Measurements from ENCODE around the gene OR2G6.
"Not testable (repeated sequence)": the region's sequence is repeated elsewhere in the genome, so short reads cannot be mapped to it uniquely, and the experiment has no call there.

The OR2G6 gene

GRCh38 chr1:248507773-248508172, at the start of gene OR2G6:
Gene OR2G6, plus strand, starts transcription at chr1:248508073. Its CDS starts 13,574 bp downstream, at chr1:248521647.
- not testable (repeated sequence) for DNase-seq

- DNase-seq: not testable (repeated sequence)
Observed at GRCh38 chr1:248459117-248459516, 48.8 kb upstream of the OR2G6 start.

- DNase-seq: no peak
Observed at GRCh38 chr1:248471154-248471553, 36.7 kb upstream of the OR2G6 start.

- not testable (repeated sequence) for DNase-seq
Observed at GRCh38 chr1:248472111-248472510, 35.8 kb upstream of the OR2G6 start.

- not testable (repeated sequence) for DNase-seq
Observed at GRCh38 chr1:248473051-248473450, 34.8 kb upstream of the OR2G6 start, which contains the start of gene OR2T3. Gene OR2T3, plus strand, starts transcription at chr1:248473351. Its CDS starts 0 bp downstream, at chr1:248473351.

GRCh38 chr1:248475660-248476059, 32.2 kb upstream of the OR2G6 start:
- DNase-seq: not testable (repeated sequence)

- DNase-seq: peak; percentile 32
Observed at GRCh38 chr1:248481686-248482579, 25.9 kb upstream of the OR2G6 start.

GRCh38 chr1:248488289-248488688, 19.6 kb upstream of the OR2G6 start, which contains the start of gene OR2T5:
Gene OR2T5, plus strand, starts transcription at chr1:248488589. Its CDS starts 0 bp downstream, at chr1:248488589.
- not testable (repeated sequence) for DNase-seq

GRCh38 chr1:248496661-248497060, 11.2 kb upstream of the OR2G6 start:
- not testable (repeated sequence) for DNase-seq

- DNase-seq: not testable (repeated sequence)
Observed at GRCh38 chr1:248500305-248501035, 7.4 kb upstream of the OR2G6 start.

GRCh38 chr1:248510217-248510616, 2.3 kb downstream of the OR2G6 start:
- DNase-seq: not testable (repeated sequence)

GRCh38 chr1:248521856-248522255, 14.0 kb downstream of the OR2G6 start:
- DNase-seq: no peak

GRCh38 chr1:248537449-248537848, 29.6 kb downstream of the OR2G6 start:
- not testable (repeated sequence) for DNase-seq

GRCh38 chr1:248547383-248547782, 39.5 kb downstream of the OR2G6 start:
- not testable (repeated sequence) for DNase-seq

- not testable (repeated sequence) for DNase-seq
Observed at GRCh38 chr1:248551027-248551426, 43.2 kb downstream of the OR2G6 start.

- not testable (repeated sequence) for DNase-seq
Observed at GRCh38 chr1:248562672-248563071, 54.8 kb downstream of the OR2G6 start, which contains the start of gene OR2T29. Gene OR2T29, minus strand, starts transcription at chr1:248562772. Its CDS starts 3,281 bp downstream, at chr1:248559491.

GRCh38 chr1:248565530-248566373, 57.9 kb downstream of the OR2G6 start:
- DNase-seq: peak; percentile 23

- DNase-seq: not testable (repeated sequence)
Observed at GRCh38 chr1:248569049-248569448, 61.2 kb downstream of the OR2G6 start.

GRCh38 chr1:248570811-248571210, 62.9 kb downstream of the OR2G6 start:
- DNase-seq: not testable (repeated sequence)

GRCh38 chr1:248572049-248572448, 64.2 kb downstream of the OR2G6 start:
- not testable (repeated sequence) for DNase-seq

- DNase-seq: not testable (repeated sequence)
Observed at GRCh38 chr1:248573856-248574255, 66.0 kb downstream of the OR2G6 start.

- DNase-seq: not testable (repeated sequence)
Observed at GRCh38 chr1:248574657-248575056, 66.8 kb downstream of the OR2G6 start, which contains the start of gene OR2T34. Gene OR2T34, minus strand, starts transcription at chr1:248574757. Its CDS starts 0 bp downstream, at chr1:248574757.

Data from CD4-positive, alpha-beta T cell treated with Interleukin-4 for 4 hours (primary cell).